NAMALWA (cell line): ENCODE data around the gene PABPC1L2B.
"Not testable (repeated sequence)": the region's sequence is repeated elsewhere in the genome, so short reads cannot be mapped to it uniquely, and the experiment has no call there.

Experiments used
- DNase-seq: peaks from one replicate; pipeline ENCODE4 v3.0.0-alpha.2; 2015; ENCODE audit warnings: low spot score

Gene PABPC1L2B

DNA sequence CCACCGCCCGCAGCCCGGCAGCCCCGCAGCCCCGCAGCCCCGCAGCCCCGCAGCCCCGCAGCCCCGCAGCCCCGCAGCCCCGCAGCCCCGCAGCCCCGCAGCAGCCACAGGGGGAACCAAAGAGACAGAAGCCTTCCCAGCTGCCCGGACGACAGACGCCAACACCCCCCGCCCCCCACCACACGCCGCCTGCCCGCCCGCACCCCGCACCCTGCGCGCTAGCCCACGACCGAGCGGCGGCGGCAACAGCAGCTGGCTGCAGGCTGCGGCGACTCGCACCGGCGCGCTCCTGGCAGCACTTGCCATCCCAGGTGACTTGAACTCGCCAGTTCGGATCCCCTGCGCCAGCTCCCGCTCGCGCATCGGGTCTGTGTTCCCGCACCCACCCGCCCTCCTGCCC, at the start of gene PABPC1L2B:
Gene PABPC1L2B, plus strand, starts transcription at position 207 of the 400 bp plus-strand sequence. CDS start 704 bp downstream, outside the sequence.
- not testable (repeated sequence) for DNase-seq

DNA sequence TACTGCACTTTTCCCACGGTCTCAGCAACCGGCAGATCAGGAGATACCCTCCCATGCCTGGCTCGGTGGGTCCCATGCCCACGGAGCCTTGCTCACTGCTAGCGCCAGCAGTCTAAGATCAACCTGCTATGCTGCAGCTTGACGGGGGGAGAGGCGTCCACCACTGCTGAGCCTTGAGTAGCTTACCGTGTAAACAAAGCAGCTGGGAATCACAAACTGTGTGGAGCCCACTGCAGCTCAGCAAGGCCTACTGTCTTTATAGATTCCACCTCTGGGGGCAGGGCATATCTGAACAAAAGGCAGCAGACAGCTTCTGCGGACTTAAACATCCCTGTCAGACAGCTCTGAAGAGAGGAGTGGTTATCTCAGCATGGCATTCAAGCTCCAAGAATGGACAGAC, 42.8 kb upstream of the PABPC1L2B start:
- not testable (repeated sequence) for DNase-seq

DNA sequence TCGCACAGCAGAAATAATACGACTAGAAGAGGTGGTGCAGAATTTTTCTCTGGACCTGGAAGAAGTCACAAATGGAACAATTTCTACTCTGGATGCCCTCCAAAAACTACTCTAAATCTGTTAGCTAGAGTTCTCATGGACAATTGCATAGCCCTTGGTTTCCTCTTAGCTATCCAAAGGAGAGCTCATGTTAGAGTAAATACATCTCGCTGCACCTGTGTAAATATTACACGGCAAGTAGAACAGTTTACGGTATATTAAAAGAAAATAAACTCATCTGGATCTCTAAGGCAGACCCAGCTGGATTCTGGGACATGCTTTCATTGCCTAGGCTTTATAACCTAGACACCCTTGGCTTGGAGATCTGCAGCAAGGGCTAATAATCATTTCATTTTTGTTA, 30.9 kb upstream of the PABPC1L2B start:
- not testable (repeated sequence) for DNase-seq

DNA sequence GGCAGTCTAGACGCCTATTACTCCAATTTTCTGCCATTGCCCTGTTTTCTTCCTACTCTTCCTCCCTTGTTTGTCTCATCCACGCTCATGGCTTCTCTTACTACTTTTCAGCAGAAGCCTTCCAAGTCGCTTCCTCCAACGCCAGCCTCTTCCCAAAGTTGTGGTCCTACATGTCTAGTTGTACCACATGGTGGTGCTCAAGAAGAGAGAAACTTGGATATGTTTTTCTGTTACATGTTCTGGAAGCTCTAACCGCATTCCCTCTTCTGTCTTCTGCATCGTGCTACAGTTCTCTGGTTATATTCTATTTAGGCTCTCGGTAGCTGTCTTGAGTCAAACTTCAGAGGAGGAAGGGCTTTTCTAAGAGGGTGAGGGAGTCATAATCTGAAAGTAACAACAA, 27.9 kb upstream of the PABPC1L2B start:
- DNase-seq = not testable (repeated sequence)

DNA sequence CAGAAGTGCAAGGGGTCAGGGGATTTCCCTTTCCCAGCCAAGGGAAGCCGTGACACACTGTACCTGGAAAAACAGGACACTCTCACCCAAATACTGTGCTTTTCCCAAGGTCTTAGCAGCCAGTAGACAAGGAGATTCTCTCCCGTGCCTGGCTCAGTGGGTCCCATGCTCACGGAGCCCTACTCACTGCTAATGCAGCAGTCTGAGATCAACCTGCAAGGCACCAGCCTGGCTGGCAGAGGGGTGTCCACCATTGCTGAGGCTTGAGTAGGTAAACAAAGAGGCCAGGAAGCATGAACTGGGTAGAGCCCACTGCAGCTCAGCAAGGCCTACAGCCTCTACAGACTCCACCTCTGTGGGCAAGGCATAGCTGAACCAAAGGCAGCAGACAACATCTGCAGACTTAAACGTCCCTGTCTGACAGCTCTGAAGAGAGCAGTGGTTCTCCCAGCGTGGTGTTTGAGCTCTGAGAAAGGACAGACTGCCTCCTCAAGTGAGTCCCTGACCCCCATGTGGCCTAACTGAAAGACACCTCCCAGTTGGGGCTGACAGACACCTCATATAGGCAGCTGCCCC, 21.8 kb upstream of the PABPC1L2B start:
- DNase-seq = not testable (repeated sequence)

DNA sequence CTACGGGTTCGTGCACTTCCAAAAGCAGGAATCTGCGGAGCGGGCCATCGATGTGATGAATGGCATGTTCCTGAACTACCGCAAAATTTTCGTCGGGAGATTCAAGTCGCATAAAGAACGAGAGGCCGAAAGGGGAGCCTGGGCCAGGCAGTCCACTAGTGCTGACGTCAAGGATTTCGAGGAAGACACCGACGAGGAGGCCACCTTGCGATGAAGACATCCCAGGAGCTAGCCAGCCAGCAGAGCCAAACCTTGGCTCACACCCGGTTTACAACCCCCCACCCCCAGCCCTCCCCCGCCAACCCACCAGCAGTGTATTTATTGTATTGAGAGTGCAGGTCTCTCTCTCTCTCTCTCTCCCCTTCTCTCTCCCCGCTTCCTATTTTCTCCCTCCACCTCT, 1.3 kb downstream of the PABPC1L2B start:
- not testable (repeated sequence) for DNase-seq

DNA sequence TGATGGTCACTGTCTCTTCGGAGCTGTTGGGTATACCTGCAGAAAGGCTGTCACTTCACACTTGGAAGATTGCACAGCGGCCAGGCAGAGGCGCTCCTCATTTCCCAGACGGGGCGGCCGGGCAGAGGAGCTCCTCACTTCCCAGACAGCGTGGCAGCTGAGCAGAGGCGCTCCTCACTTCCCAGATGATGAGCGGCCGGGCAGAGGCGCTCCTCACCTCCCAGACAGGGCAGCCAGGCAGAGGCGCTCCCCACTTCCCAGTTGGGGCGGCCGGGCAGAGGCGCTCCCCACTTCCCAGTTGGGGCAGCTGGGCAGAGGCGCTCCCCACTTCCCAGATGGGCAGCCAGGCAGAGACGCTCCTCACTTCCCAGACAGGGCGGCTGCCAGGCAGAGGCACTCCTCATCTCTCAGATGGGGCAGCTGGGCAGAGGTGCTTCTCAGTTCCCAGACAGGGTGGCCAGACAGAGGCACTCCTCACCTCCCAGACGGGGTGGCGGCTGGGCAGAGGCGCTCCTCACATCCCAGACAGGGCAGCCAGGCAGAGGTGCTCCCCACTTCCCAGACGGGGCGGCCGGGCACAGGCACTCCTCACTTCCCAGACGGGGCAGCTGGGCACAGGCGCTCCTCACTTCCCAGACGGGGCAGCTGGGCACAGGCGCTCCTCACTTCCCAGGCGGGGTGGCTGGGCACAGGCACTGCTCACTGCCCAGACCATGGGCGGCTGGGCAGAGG, 18.8 kb downstream of the PABPC1L2B start:
- DNase-seq = no peak

DNA sequence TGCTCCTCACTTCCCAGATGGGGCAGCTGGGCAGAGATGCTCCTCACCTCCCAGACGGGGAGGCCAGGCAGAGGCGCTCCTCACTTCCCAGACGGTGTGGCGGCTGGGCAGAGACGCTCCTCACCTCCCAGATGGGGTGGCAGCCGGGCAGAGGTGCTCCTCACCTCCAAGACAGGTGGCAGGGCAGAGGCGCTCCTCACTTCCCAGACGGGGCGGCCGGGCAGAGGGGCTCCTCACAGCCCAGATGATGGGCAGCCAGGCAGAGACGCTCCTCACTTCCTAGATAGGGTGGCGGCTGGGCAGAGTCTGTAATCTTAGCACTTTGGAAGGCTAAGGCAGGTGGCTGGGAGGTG, 19.3 kb downstream of the PABPC1L2B start:
- DNase-seq = not testable (repeated sequence)

DNA sequence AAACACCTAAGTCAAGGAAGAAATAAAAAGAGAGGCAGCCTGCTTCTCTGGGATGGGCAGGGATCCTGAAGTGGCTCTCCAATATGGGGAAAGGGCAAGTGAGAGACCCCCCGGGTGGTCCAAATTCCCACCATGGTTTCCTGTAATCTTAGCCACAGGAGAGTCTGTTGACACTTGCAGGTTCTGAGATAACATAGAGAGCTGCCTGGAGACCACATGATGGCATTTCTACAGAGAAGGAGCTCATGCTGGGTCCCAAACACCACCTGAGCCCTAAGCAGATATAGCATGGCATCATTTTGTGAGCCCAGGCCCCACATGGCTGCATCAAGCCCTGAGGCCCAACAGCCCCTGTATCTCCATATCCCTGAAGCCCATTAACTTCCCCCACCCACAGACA, 26.1 kb downstream of the PABPC1L2B start:
- DNase-seq = no peak
